Trophoblast cell (in vitro differentiated cells and primary cell): ENCODE results near the gene CREB5.

Source experiments
- DNase-seq, 2 donors: peaks; one replicate each; pipeline ENCODE4 v3.0.0-alpha.2; 2016
- H2AFZ ChIP-seq: 2 replicates; pipeline ENCODE4 v1.6.1; 2013; ENCODE audit warnings: low read length, moderate library complexity, mild to moderate bottlenecking; ENCODE audit not compliant: insufficient read depth, poor library complexity
- H2AK5ac ChIP-seq: 2 replicates; pipeline ENCODE4 v1.6.1; 2013; ENCODE audit warnings: mild to moderate bottlenecking, low read length
- H2BK120ac ChIP-seq: 2 replicates; pipeline ENCODE4 v1.6.1; 2013; ENCODE audit warnings: low read length, mild to moderate bottlenecking, moderate library complexity; ENCODE audit not compliant: insufficient read depth, poor library complexity
- H2BK12ac ChIP-seq: 2 replicates; pipeline ENCODE4 v1.6.1; 2013; ENCODE audit warnings: mild to moderate bottlenecking, low read length, moderate library complexity
- H2BK5ac ChIP-seq: 2 replicates; pipeline ENCODE4 v1.6.1; 2013; ENCODE audit warnings: low read length, low read depth, moderate library complexity, mild to moderate bottlenecking; ENCODE audit not compliant: poor library complexity
- H3K14ac ChIP-seq: 2 replicates; pipeline ENCODE4 v1.6.1; 2013; ENCODE audit warnings: mild to moderate bottlenecking, low read length
- H3K18ac ChIP-seq: 2 replicates; pipeline ENCODE4 v1.6.1; 2013; ENCODE audit warnings: mild to moderate bottlenecking, low read length
- H3K23ac ChIP-seq: 2 replicates; pipeline ENCODE4 v1.6.1; 2013; ENCODE audit warnings: low read length
- H3K27ac ChIP-seq: 2 replicates; pipeline ENCODE4 v1.5.1; 2013; ENCODE audit warnings: low read depth, mild to moderate bottlenecking, inconsistent platforms, low read length, moderate library complexity
- H3K27me3 ChIP-seq: 2 replicates; pipeline ENCODE4 v1.6.1; 2013; ENCODE audit warnings: inconsistent platforms, mild to moderate bottlenecking, low read length, moderate library complexity; ENCODE audit not compliant: insufficient read depth
- H3K36me3 ChIP-seq, 2 experiments: 1 replicate in 1 of 2; 2 replicates in 1 of 2; pipeline ENCODE4 v1.6.1; 2013; ENCODE audit warnings: low read length in 2 of 2, mild to moderate bottlenecking in 2 of 2, moderate library complexity in 1 of 2; ENCODE audit not compliant: insufficient read depth in 2 of 2, control insufficient read depth in 1 of 2
- H3K4ac ChIP-seq: 2 replicates; pipeline ENCODE4 v1.6.1; 2013; ENCODE audit warnings: low read depth, mild to moderate bottlenecking, low read length, moderate library complexity
- H3K4me1 ChIP-seq, 2 experiments: 1 replicate in 1 of 2; 2 replicates in 1 of 2; pipeline ENCODE4 v1.6.1; 2013; ENCODE audit warnings: low read length in 2 of 2, mild to moderate bottlenecking in 2 of 2, moderate library complexity in 1 of 2; ENCODE audit not compliant: insufficient read depth in 2 of 2, control insufficient read depth in 1 of 2
- H3K4me2 ChIP-seq: 2 replicates; pipeline ENCODE4 v1.6.1; 2013; ENCODE audit warnings: inconsistent platforms, mild to moderate bottlenecking, low read length, moderate library complexity
- H3K4me3 ChIP-seq: 2 replicates; pipeline ENCODE4 v1.5.1; 2013; ENCODE audit warnings: mild to moderate bottlenecking, low read depth, low read length, inconsistent platforms
- H3K79me1 ChIP-seq: one replicate; pipeline ENCODE4 v1.6.1; 2013; ENCODE audit warnings: low read length
- H3K79me2 ChIP-seq: 2 replicates; pipeline ENCODE4 v1.6.1; 2013; ENCODE audit warnings: low read length, mild to moderate bottlenecking; ENCODE audit not compliant: control insufficient read depth, insufficient read depth, poor library complexity
- H3K9ac ChIP-seq: 2 replicates; pipeline ENCODE4 v1.6.1; 2013; ENCODE audit warnings: mild to moderate bottlenecking, low read length
- H3K9me3 ChIP-seq: 2 replicates; pipeline ENCODE4 v1.6.1; 2013; ENCODE audit warnings: low read depth, mild to moderate bottlenecking, control low read depth, inconsistent platforms, low read length; ENCODE audit not compliant: insufficient read depth
- H4K12ac ChIP-seq: 2 replicates; pipeline ENCODE4 v1.6.1; 2013; ENCODE audit warnings: low read depth, mild to moderate bottlenecking, low read length, moderate library complexity
- H4K8ac ChIP-seq: 2 replicates; pipeline ENCODE4 v1.6.1; 2013; ENCODE audit warnings: low read depth, mild to moderate bottlenecking, low read length, moderate library complexity
- H4K91ac ChIP-seq: one replicate; pipeline ENCODE4 v1.6.1; 2013; ENCODE audit warnings: low read depth, mild to moderate bottlenecking, low read length, moderate library complexity
- WGBS: extraction: QIAGEN DNeasy Blood & Tissue Kit; methylation state at CpG from one replicate; pipeline ENCODE4 v1.1.7; 2013; ENCODE audit warnings: missing lambda C conversion rate; ENCODE audit not compliant: insufficient read length, insufficient coverage; ENCODE audit errors: extremely low coverage; 5-methylcytosine and 5-hydroxymethylcytosine counted together

Gene CREB5

DNA sequence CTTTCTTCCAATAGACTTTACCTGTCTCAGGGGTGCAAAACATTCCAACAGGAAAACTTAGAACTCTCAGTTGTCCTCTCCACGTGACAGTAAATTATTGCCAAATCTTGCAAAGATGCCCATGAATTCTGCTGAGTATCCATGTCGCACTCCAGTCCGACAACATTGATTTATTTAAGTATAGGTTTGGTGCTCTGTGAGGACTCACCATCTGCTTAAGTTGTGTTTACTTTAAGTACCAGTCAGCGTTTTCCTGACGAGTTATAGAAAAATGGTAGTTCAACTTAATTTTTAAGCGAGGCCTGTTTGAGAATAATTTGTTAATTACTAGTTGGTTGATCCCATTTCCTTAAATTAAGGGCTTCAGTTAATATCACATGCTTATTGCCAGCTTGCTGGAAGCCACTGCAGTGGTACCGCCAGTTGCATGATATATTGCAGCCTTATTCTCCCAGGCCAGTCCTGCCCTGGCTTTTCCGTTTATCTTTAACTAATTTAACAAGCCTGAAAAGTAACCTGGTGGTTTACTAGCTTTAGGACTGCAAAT, 27.8 kb downstream of the CREB5 start:
- Histone ChIP-seq H3K14ac (no peak overlapping the region), H4K12ac (no peak overlapping the region), H3K18ac (no peak overlapping the region), H3K79me2 (no peaks in the 10 kb centered on the region), H3K4me2 (no peak overlapping the region), H2BK120ac (no peak overlapping the region), H2BK5ac (no peak overlapping the region), H3K36me3 (no peaks in the 10 kb centered on the region), H3K4me3 (no peak overlapping the region), H3K4me1 (no peaks in the 10 kb centered on the region), H3K27ac (no peak overlapping the region), H4K91ac (no peak overlapping the region), H2AFZ (no peak overlapping the region), H3K23ac (no peak overlapping the region), H3K27me3 (no peaks in the 10 kb centered on the region), H3K9me3 (no peaks in the 10 kb centered on the region), H2AK5ac (no peak overlapping the region), H3K79me1 (no peaks in the 10 kb centered on the region), H3K9ac (no peak overlapping the region), H4K8ac (no peak overlapping the region), H3K4ac (no peak overlapping the region), H2BK12ac (no peak overlapping the region)
- DNase-seq, result no peak
- no CpG with 5 or more reads among the region's 8 CpGs for WGBS

- Histone ChIP-seq H3K36me3 (no peaks in the 10 kb centered on the region), H2BK5ac (no peak overlapping the region), H3K4me3 (no peak overlapping the region), H2BK12ac (no peak overlapping the region), H3K4ac (no peak overlapping the region), H4K91ac (no peak overlapping the region), H2AFZ (no peak overlapping the region), H3K27me3 (no peaks in the 10 kb centered on the region), H4K8ac (no peak overlapping the region), H3K14ac (no peak overlapping the region), H3K9ac (no peak overlapping the region), H3K23ac (no peak overlapping the region), H3K4me2 (no peak overlapping the region), H3K79me1 (no peaks in the 10 kb centered on the region), H2BK120ac (no peak overlapping the region), H3K18ac (no peak overlapping the region), H3K79me2 (no peaks in the 10 kb centered on the region), H3K9me3 (no peaks in the 10 kb centered on the region), H3K4me1 (no peaks in the 10 kb centered on the region), H3K27ac (no peak overlapping the region), H4K12ac (no peak overlapping the region), H2AK5ac (no peak overlapping the region)
- no peak for DNase-seq
- no CpG with 5 or more reads among the region's 5 CpGs for WGBS
These were observed 30.5 kb downstream of the CREB5 start for GRCh38 chr7:28442540-28443420.

GRCh38 chr7:28446131-28446530, 33.8 kb downstream of the CREB5 start:
- no peak overlapping the region for H3K14ac ChIP-seq
- no peak overlapping the region for H3K27ac ChIP-seq
- H4K91ac ChIP-seq, result no peak overlapping the region
- H2AK5ac ChIP-seq, result no peak overlapping the region
- no peak overlapping the region for H2AFZ ChIP-seq
- H3K79me2 ChIP-seq, result no peaks in the 10 kb centered on the region
- H2BK120ac ChIP-seq, result no peak overlapping the region
- H3K4me3 ChIP-seq, result no peak overlapping the region
- H4K12ac ChIP-seq, result no peak overlapping the region
- no peaks in the 10 kb centered on the region for H3K36me3 ChIP-seq
- no CpG with 5 or more reads among the region's 5 CpGs for WGBS
- H2BK5ac ChIP-seq, result no peak overlapping the region
- H3K4me2 ChIP-seq, result no peak overlapping the region
- no peaks in the 10 kb centered on the region for H3K9me3 ChIP-seq
- H3K23ac ChIP-seq, result no peak overlapping the region
- no peak for DNase-seq
- no peak overlapping the region for H3K9ac ChIP-seq
- H3K79me1 ChIP-seq, result no peaks in the 10 kb centered on the region
- no peak overlapping the region for H4K8ac ChIP-seq
- no peaks in the 10 kb centered on the region for H3K27me3 ChIP-seq
- H3K18ac ChIP-seq, result no peak overlapping the region
- H3K4me1 ChIP-seq, result no peaks in the 10 kb centered on the region
- no peak overlapping the region for H3K4ac ChIP-seq
- H2BK12ac ChIP-seq, result no peak overlapping the region

- H4K12ac ChIP-seq, result no peak overlapping the region
- no peak overlapping the region for H3K14ac ChIP-seq
- no peak overlapping the region for H3K4me3 ChIP-seq
- no peak overlapping the region for H3K18ac ChIP-seq
- H3K27ac ChIP-seq, result no peak overlapping the region
- H2BK5ac ChIP-seq, result no peak overlapping the region
- no peaks in the 10 kb centered on the region for H3K36me3 ChIP-seq
- H3K4ac ChIP-seq, result no peak overlapping the region
- peak in 1 of 2 donors; percentile 3 for DNase-seq
- no peak overlapping the region for H3K9ac ChIP-seq
- H2AK5ac ChIP-seq, result no peak overlapping the region
- no peak overlapping the region for H3K23ac ChIP-seq
- no peaks in the 10 kb centered on the region for H3K9me3 ChIP-seq
- WGBS, result no CpG with 5 or more reads among the region's 5 CpGs
- H3K4me1 ChIP-seq, result no peaks in the 10 kb centered on the region
- no peak overlapping the region for H4K8ac ChIP-seq
- no peak overlapping the region for H2BK120ac ChIP-seq
- no peak overlapping the region for H2AFZ ChIP-seq
- no peaks in the 10 kb centered on the region for H3K79me2 ChIP-seq
- H3K27me3 ChIP-seq, result no peaks in the 10 kb centered on the region
- H4K91ac ChIP-seq, result no peak overlapping the region
- H3K79me1 ChIP-seq, result no peaks in the 10 kb centered on the region
- H2BK12ac ChIP-seq, result no peak overlapping the region
- H3K4me2 ChIP-seq, result no peak overlapping the region
These were observed 34.8 kb downstream of the CREB5 start for GRCh38 chr7:28447071-28447470.
